HL-60/S4 treated with retinoic acid at 250 ng/mL for 4 days and 3 days (cell line): Measurements from ENCODE around the gene DDX56.

Source experiments
- in situ Hi-C: fragments of 300-500 bp; cut with MboI; formaldehyde crosslinking; loops from 2 replicates; pipeline ENCODE4 v1.7.0; 2022; ENCODE audit warnings: low sequenced_read_pairs

The DDX56 gene

GRCh38 chr7:44537442-44537841 lies 36.3 kb downstream of the DDX56 start:
- in situ Hi-C loops, result no loop called here

GRCh38 chr7:44536090-44536489 lies 37.6 kb downstream of the DDX56 start:
- in situ Hi-C loops, result no loop called here

GRCh38 chr7:44535348-44536064 lies 38.2 kb downstream of the DDX56 start:
- in situ Hi-C loops, result no loop called here

GRCh38 chr7:44534501-44534900 lies 39.2 kb downstream of the DDX56 start:
- in situ Hi-C loops, result no loop called here

- in situ Hi-C loops, result no loop called here
Observed at GRCh38 chr7:44534087-44534486, 39.6 kb downstream of the DDX56 start.

GRCh38 chr7:44533301-44534055 lies 40.2 kb downstream of the DDX56 start:
- in situ Hi-C loops, result no loop called here

GRCh38 chr7:44531421-44532380 lies 42.0 kb downstream of the DDX56 start:
- in situ Hi-C loops, result no loop called here

- in situ Hi-C loops, result no loop called here
Observed at GRCh38 chr7:44530990-44531389, 42.7 kb downstream of the DDX56 start.

GRCh38 chr7:44524811-44525388 lies 48.8 kb downstream of the DDX56 start:
- in situ Hi-C loops, result no loop called here

GRCh38 chr7:44522315-44522714 lies 51.4 kb downstream of the DDX56 start:
- in situ Hi-C loops, result no loop called here

GRCh38 chr7:44521347-44522095 lies 52.2 kb downstream of the DDX56 start:
- in situ Hi-C loops, result no loop called here

GRCh38 chr7:44520574-44520973 lies 53.1 kb downstream of the DDX56 start:
- in situ Hi-C loops, result no loop called here

GRCh38 chr7:44519546-44519945 lies 54.2 kb downstream of the DDX56 start:
- in situ Hi-C loops, result no loop called here

GRCh38 chr7:44518761-44519160 lies 54.9 kb downstream of the DDX56 start:
- in situ Hi-C loops, result no loop called here

GRCh38 chr7:44517175-44517574 lies 56.5 kb downstream of the DDX56 start:
- in situ Hi-C loops, result no loop called here
